ENCODE results near the gene BHMT2. TPM values are rescaled to one million over a fixed set of nuclear protein-coding genes. Genes with fewer than 3 reads are reported as not detected.

Gene BHMT2
- total RNA-seq, 1 donor from 2014 or later, result 3.9 TPM

- no peak overlapping the region for H3K27ac ChIP-seq
- no peaks in the 10 kb centered on the region for H3K9me3 ChIP-seq
- TF ChIP-seq CTCF (IDR thresholded peaks at IDR 0.05), result no peak
- H3K36me3 ChIP-seq, result no peaks in the 10 kb centered on the region
- H3K4me1 ChIP-seq, result peaks cover 7% of the 10 kb centered on the region
- no peak for DNase-seq
- no peak for ATAC-seq
- H3K4me3 ChIP-seq, result no peak overlapping the region
- intact Hi-C loops (cut with DNase I), result loop anchor here (10.0 kb wide), 1 partner anchor 329 kb away; no protein-coding TSS in a partner anchor
- no peaks in the 10 kb centered on the region for H3K27me3 ChIP-seq (ENCODE audit: low read depth)
Measured at GRCh38 chr5:79135790-79136553, 66.4 kb downstream of the BHMT2 start.

GRCh38 chr5:79136618-79137017, 67.1 kb downstream of the BHMT2 start:
- no peak for TF ChIP-seq CTCF (IDR thresholded peaks at IDR 0.05)
- intact Hi-C loops (cut with DNase I), result loop anchor here (10.0 kb wide), 1 partner anchor 328 kb away; no protein-coding TSS in a partner anchor
- H3K4me1 ChIP-seq, result peaks cover 7% of the 10 kb centered on the region
- H3K27ac ChIP-seq, result no peak overlapping the region
- ATAC-seq, result no peak
- H3K36me3 ChIP-seq, result no peaks in the 10 kb centered on the region
- no peak overlapping the region for H3K4me3 ChIP-seq
- no peaks in the 10 kb centered on the region for H3K9me3 ChIP-seq
- H3K27me3 ChIP-seq (ENCODE audit: low read depth), result no peaks in the 10 kb centered on the region
- DNase-seq, result no peak

Other genes with a start within 250 kb of the BHMT2 start
- 21.6 TPM for gene ARSB, start 84.5 kb upstream of the BHMT2 start, total RNA-seq
- gene DMGDH, start 93 bp upstream of the BHMT2 start, total RNA-seq, result 1.3 TPM
- gene BHMT, start 42.0 kb downstream of the BHMT2 start, total RNA-seq, result not detected
- gene JMY, start 166.4 kb downstream of the BHMT2 start, total RNA-seq, result 10.6 TPM

All from lower lobe of right lung (tissue), 2 donors.